Body of pancreas (tissue), 2 donors: ENCODE measurements around the gene PDCD1. TPM values are rescaled to one million over a fixed set of nuclear protein-coding genes. Genes with fewer than 3 reads are reported as not detected.

Source experiments
- total RNA-seq, 2 donors: library from RNA; depleted of rRNA; stranded (reverse); fragments of >200 nt; gene quantifications; one replicate each; pipeline ENCODE4 v1.1.0, GENCODE V29; 2016

The PDCD1 gene
- total RNA-seq, 2 donors from 2014 or later: 0.99 to 1.3 TPM

Other genes with a start within 250 kb of the PDCD1 start
- gene THAP4, start 221.7 kb downstream of the PDCD1 start, total RNA-seq: 10 to 100 TPM; 44.4 to 59.0 TPM
- gene ATG4B, start 221.2 kb downstream of the PDCD1 start, total RNA-seq: 10 to 100 TPM; 27.5 to 54.4 TPM
- gene DTYMK, start 172.1 kb downstream of the PDCD1 start, total RNA-seq: 10 to 100 TPM in 1 of 2 donors, 1 to 10 TPM in 1; 5.7 to 12.5 TPM
- gene ING5, start 156.9 kb downstream of the PDCD1 start, total RNA-seq: 10 to 100 TPM; 28.5 to 89.0 TPM
- gene D2HGDH, start 124.3 kb downstream of the PDCD1 start, total RNA-seq: 10 to 100 TPM; 27.0 to 42.5 TPM
- not detected for gene GAL3ST2, start 82.1 kb downstream of the PDCD1 start, total RNA-seq
- gene NEU4, start 49.7 kb downstream of the PDCD1 start, total RNA-seq: not detected
- not detected for gene RTP5, start 10.8 kb upstream of the PDCD1 start, total RNA-seq